ENCODE data around the gene VSTM4. TPM values are rescaled to one million over a fixed set of nuclear protein-coding genes. Genes with fewer than 3 reads are reported as not detected.

VSTM4 gene
- total RNA-seq, 4 donors from 2014 or later = 10.0 to 21.4 (median 12.6) TPM

- 63% methylated on average over 3 of the region's 3 CpGs for WGBS
- Histone ChIP-seq H3K9me3 (no peaks in the 10 kb centered on the region), H3K27ac (replicated peaks in 1 of 4) (no peak overlapping the region), H3K36me3 (peaks cover 0 to 18% (median 7%) of the 10 kb centered on the region in 4 donors), H3K27me3 (peaks cover 0 to 5% (median 0%) of the 10 kb centered on the region in 4 donors), H3K4me1 (no peaks in the 10 kb centered on the region), H3K4me3 (no peak overlapping the region)
- intact Hi-C loops (cut with DNase I) = no loop called here
- TF ChIP-seq POLR2AphosphoS5 (IDR thresholded peaks at IDR 0.05) = no peak
- no peak for TF ChIP-seq CTCF (IDR thresholded peaks at IDR 0.05)
- TF ChIP-seq EP300 (IDR thresholded peaks at IDR 0.05) = no peak
- TF ChIP-seq POLR2A (IDR thresholded peaks at IDR 0.05; ENCODE audit: low read depth) = no peak
- no peak for DNase-seq (ENCODE audit: extremely low spot score)
Measured at GRCh38 chr10:49158915-49159314, 43.6 kb upstream of the VSTM4 start.

- no peaks in the 10 kb centered on the region for H3K9me3 ChIP-seq
- peaks cover 0 to 8% (median 0%) of the 10 kb centered on the region in 4 donors for H3K27me3 ChIP-seq
- no peak for DNase-seq (ENCODE audit: extremely low spot score)
- 69% methylated on average over 7 of the region's 7 CpGs for WGBS
- H3K4me1 ChIP-seq = no peaks in the 10 kb centered on the region
- no peak overlapping the region for H3K27ac ChIP-seq (replicated peaks in 1 of 4)
- intact Hi-C loops (cut with DNase I) = no loop called here
- H3K4me3 ChIP-seq = no peak overlapping the region
- H3K36me3 ChIP-seq = peaks cover 0 to 18% (median 7%) of the 10 kb centered on the region in 4 donors
- TF ChIP-seq EP300 (IDR thresholded peaks at IDR 0.05) = no peak
- TF ChIP-seq CTCF (IDR thresholded peaks at IDR 0.05) = no peak
- no peak for TF ChIP-seq POLR2A (IDR thresholded peaks at IDR 0.05; ENCODE audit: low read depth)
- TF ChIP-seq POLR2AphosphoS5 (IDR thresholded peaks at IDR 0.05) = no peak
Measured at GRCh38 chr10:49158404-49158803, 43.1 kb upstream of the VSTM4 start.

- Histone ChIP-seq H3K4me3 (no peak overlapping the region), H3K9me3 (no peaks in the 10 kb centered on the region), H3K27me3 (peaks cover 0 to 16% (median 0%) of the 10 kb centered on the region in 4 donors), H3K36me3 (peaks cover 0 to 12% (median 5%) of the 10 kb centered on the region in 4 donors), H3K27ac (replicated peaks in 1 of 4) (no peak overlapping the region), H3K4me1 (no peaks in the 10 kb centered on the region)
- 85% methylated on average over 3 of the region's 3 CpGs for WGBS
- intact Hi-C loops (cut with DNase I) = no loop called here
- TF ChIP-seq CTCF (IDR thresholded peaks at IDR 0.05) (no peak), POLR2A (IDR thresholded peaks at IDR 0.05; ENCODE audit: low read depth) (no peak), POLR2AphosphoS5 (IDR thresholded peaks at IDR 0.05) (no peak), EP300 (IDR thresholded peaks at IDR 0.05) (no peak)
- no peak for DNase-seq (ENCODE audit: extremely low spot score)
Measured at GRCh38 chr10:49157229-49157628, 41.9 kb upstream of the VSTM4 start.

GRCh38 chr10:49154641-49155040, 39.3 kb upstream of the VSTM4 start:
- H3K4me1 ChIP-seq = no peaks in the 10 kb centered on the region
- H3K36me3 ChIP-seq = peaks cover 0 to 6% (median 2%) of the 10 kb centered on the region in 4 donors
- no peak overlapping the region for H3K27ac ChIP-seq (replicated peaks in 1 of 4)
- intact Hi-C loops (cut with DNase I) = no loop called here
- H3K4me3 ChIP-seq = no peak overlapping the region
- DNase-seq (ENCODE audit: extremely low spot score) = no peak
- peaks cover 0 to 16% (median 0%) of the 10 kb centered on the region in 4 donors for H3K27me3 ChIP-seq
- TF ChIP-seq POLR2AphosphoS5 (IDR thresholded peaks at IDR 0.05) = no peak
- TF ChIP-seq POLR2A (IDR thresholded peaks at IDR 0.05; ENCODE audit: low read depth) = no peak
- no peak for TF ChIP-seq EP300 (IDR thresholded peaks at IDR 0.05)
- no peak for TF ChIP-seq CTCF (IDR thresholded peaks at IDR 0.05)
- 94% methylated on average over 6 of the region's 6 CpGs for whole genome bisulfite sequencing
- H3K9me3 ChIP-seq = no peaks in the 10 kb centered on the region

- Histone ChIP-seq H3K4me1 (no peaks in the 10 kb centered on the region), H3K36me3 (peaks cover 0 to 6% (median 2%) of the 10 kb centered on the region in 4 donors), H3K9me3 (no peaks in the 10 kb centered on the region), H3K27me3 (peaks cover 0 to 16% (median 0%) of the 10 kb centered on the region in 4 donors), H3K4me3 (no peak overlapping the region), H3K27ac (replicated peaks in 1 of 4) (no peak overlapping the region)
- 82% methylated on average over 1 of the region's 1 CpG for WGBS
- TF ChIP-seq POLR2A (IDR thresholded peaks at IDR 0.05; ENCODE audit: low read depth) = no peak
- no peak for TF ChIP-seq POLR2AphosphoS5 (IDR thresholded peaks at IDR 0.05)
- TF ChIP-seq CTCF (IDR thresholded peaks at IDR 0.05) = no peak
- TF ChIP-seq EP300 (IDR thresholded peaks at IDR 0.05) = no peak
- DNase-seq (ENCODE audit: extremely low spot score) = no peak
- intact Hi-C loops (cut with DNase I) = no loop called here
Measured at GRCh38 chr10:49153971-49154370, 38.6 kb upstream of the VSTM4 start.
